Loucy (cell line): ENCODE results near the gene TREX2.

ENCODE experiments used
- CTCF ChIP-seq: fragments of 200-600 bp; sonication (generic); conservative IDR thresholded peaks from 2 replicates; pipeline ENCODE4 v1.5.1; 2014; ENCODE audit warnings: mild to moderate bottlenecking, antibody characterized with exemption, low read length
- EZH2phosphoT487 ChIP-seq: fragments of 200-600 bp; IDR thresholded peaks from 2 replicates; pipeline ENCODE4 v1.6.1; 2018; ENCODE audit warnings: antibody characterized with exemption, mild to moderate bottlenecking, moderate library complexity, borderline replicate concordance

GRCh38 chrX:153450949-153451277 is 5.1 kb upstream of the TREX2 start:
- TF ChIP-seq CTCF (no peak), EZH2phosphoT487 (no peak)
